ENCODE measurements around the gene MPEG1.

MPEG1 gene

GRCh38 chr11:59212744-59213631 is at the start of gene MPEG1:
Gene MPEG1 (minus strand): TSS chr11:59212927. CDS start chr11:59212865, 62 bp downstream.
- no peaks in the 10 kb centered on the region for H3K9me3 ChIP-seq (ENCODE audit: severe bottlenecking)
- peaks cover 10% of the 10 kb centered on the region for H3K4me1 ChIP-seq (ENCODE audit: insufficient read depth, poor library complexity, severe bottlenecking)
- ATAC-seq (ENCODE audit: low read depth) (no peak), DNase-seq (ENCODE audit: low spot score) (no peak)
- no peak for TF ChIP-seq CTCF (IDR thresholded peaks at IDR 0.05; ENCODE audit: poor library complexity, severe bottlenecking)
- H3K36me3 ChIP-seq (ENCODE audit: low read depth): no peaks in the 10 kb centered on the region
- no peak within 1 kb of the TSS for H3K4me3 ChIP-seq (ENCODE audit: severe bottlenecking)
- H3K27me3 ChIP-seq (ENCODE audit: insufficient read depth, poor library complexity, severe bottlenecking): no peaks in the 10 kb centered on the region
- no peak within 1 kb of the TSS for H3K27ac ChIP-seq (ENCODE audit: poor library complexity, severe bottlenecking)

- TF ChIP-seq CTCF (IDR thresholded peaks at IDR 0.05; ENCODE audit: poor library complexity, severe bottlenecking): no peak
- Histone ChIP-seq H3K4me1 (ENCODE audit: insufficient read depth, poor library complexity, severe bottlenecking) (peaks cover 16% of the 10 kb centered on the region), H3K27ac (ENCODE audit: poor library complexity, severe bottlenecking) (no peak overlapping the region), H3K4me3 (ENCODE audit: severe bottlenecking) (no peak overlapping the region), H3K36me3 (ENCODE audit: low read depth) (no peaks in the 10 kb centered on the region), H3K27me3 (ENCODE audit: insufficient read depth, poor library complexity, severe bottlenecking) (no peaks in the 10 kb centered on the region), H3K9me3 (ENCODE audit: severe bottlenecking) (no peaks in the 10 kb centered on the region)
- DNase-seq (ENCODE audit: low spot score) (no peak), ATAC-seq (ENCODE audit: low read depth) (no peak)
These were observed 49.6 kb upstream of the MPEG1 start for GRCh38 chr11:59262177-59262818.

GRCh38 chr11:59261150-59261549 is 48.4 kb upstream of the MPEG1 start:
- ATAC-seq (ENCODE audit: low read depth): no peak
- no peaks in the 10 kb centered on the region for H3K36me3 ChIP-seq (ENCODE audit: low read depth)
- DNase-seq (ENCODE audit: low spot score): no peak
- H3K4me3 ChIP-seq (ENCODE audit: severe bottlenecking): no peak overlapping the region
- no peak for TF ChIP-seq CTCF (IDR thresholded peaks at IDR 0.05; ENCODE audit: poor library complexity, severe bottlenecking)
- H3K9me3 ChIP-seq (ENCODE audit: severe bottlenecking): no peaks in the 10 kb centered on the region
- H3K27ac ChIP-seq (ENCODE audit: poor library complexity, severe bottlenecking): no peak overlapping the region
- H3K4me1 ChIP-seq (ENCODE audit: insufficient read depth, poor library complexity, severe bottlenecking): peaks cover 5% of the 10 kb centered on the region
- H3K27me3 ChIP-seq (ENCODE audit: insufficient read depth, poor library complexity, severe bottlenecking): no peaks in the 10 kb centered on the region

- no peaks in the 10 kb centered on the region for H3K9me3 ChIP-seq (ENCODE audit: severe bottlenecking)
- no peaks in the 10 kb centered on the region for H3K4me1 ChIP-seq (ENCODE audit: insufficient read depth, poor library complexity, severe bottlenecking)
- DNase-seq (ENCODE audit: low spot score) (no peak), ATAC-seq (ENCODE audit: low read depth) (no peak)
- no peaks in the 10 kb centered on the region for H3K36me3 ChIP-seq (ENCODE audit: low read depth)
- no peaks in the 10 kb centered on the region for H3K27me3 ChIP-seq (ENCODE audit: insufficient read depth, poor library complexity, severe bottlenecking)
- H3K4me3 ChIP-seq (ENCODE audit: severe bottlenecking): no peak overlapping the region
- H3K27ac ChIP-seq (ENCODE audit: poor library complexity, severe bottlenecking): no peak overlapping the region
- TF ChIP-seq CTCF (IDR thresholded peaks at IDR 0.05; ENCODE audit: poor library complexity, severe bottlenecking): no peak
These were observed 47.2 kb upstream of the MPEG1 start for GRCh38 chr11:59259867-59260475.
